IgD-negative memory B cell (primary cell): ENCODE measurements around the gene SHANK2. TPM values are rescaled to one million over a fixed set of nuclear protein-coding genes. Genes with fewer than 3 reads are reported as not detected.

ENCODE experiments used
- H3K27ac Mint-ChIP-seq, 3 donors: one replicate each; pipeline ENCODE4 v1.8.0; 2020 to 2022; ENCODE audit warnings: mild to moderate bottlenecking in 3 of 3, mixed read lengths in 3 of 3, moderate library complexity in 1 of 3
- H3K27me3 Mint-ChIP-seq: one replicate; pipeline ENCODE4 v1.8.0; 2021; ENCODE audit warnings: mixed read lengths
- H3K36me3 Mint-ChIP-seq: one replicate; pipeline ENCODE4 v1.8.0; 2020; ENCODE audit warnings: mild to moderate bottlenecking, mixed read lengths
- H3K4me1 Mint-ChIP-seq, 3 donors: one replicate each; pipeline ENCODE4 v1.8.0; 2020 to 2022; ENCODE audit warnings: mixed read lengths in 3 of 3, mild to moderate bottlenecking in 1 of 3
- H3K4me3 Mint-ChIP-seq, 4 donors: one replicate each; pipeline ENCODE4 v1.8.0; 2020 to 2022; ENCODE audit warnings: mild to moderate bottlenecking in 4 of 4, mixed read lengths in 4 of 4, moderate library complexity in 3 of 4
- H3K9me3 Mint-ChIP-seq, 3 donors: one replicate each; pipeline ENCODE4 v1.8.0; 2020 to 2021; ENCODE audit warnings: mixed read lengths in 3 of 3, mild to moderate bottlenecking in 1 of 3
- polyA plus RNA-seq: library from polyadenylated mRNA; unstranded; fragments of 300-500 nt; fragmentation: Illumina TruSeq; gene quantifications from one replicate; pipeline ENCODE4 v1.2.3, GENCODE V29; 2021

Gene SHANK2
- polyA plus RNA-seq, 1 donor from 2014 or later: not detected

- peaks cover 2 to 8% (median 5%) of the 10 kb centered on the region in 3 donors for H3K9me3 Mint-ChIP-seq
- peak overlapping the region in 1 of 3 donors; percentile 39 for H3K27ac Mint-ChIP-seq
- peaks cover 37% of the 10 kb centered on the region for H3K27me3 Mint-ChIP-seq
- H3K4me1 Mint-ChIP-seq: peaks cover 0 to 7% (median 5%) of the 10 kb centered on the region in 3 donors
- peak overlapping the region in 2 of 4 donors; percentile 32 to 71 for H3K4me3 Mint-ChIP-seq
- H3K36me3 Mint-ChIP-seq: peaks cover 2% of the 10 kb centered on the region
Measured at GRCh38 chr11:71253794-71254193, 1.4 kb upstream of the SHANK2 start.

GRCh38 chr11:71252770-71253730, 673 bp upstream of the SHANK2 start:
- Mint-ChIP-seq H3K27ac (peak overlapping the region in 1 of 3 donors; percentile 39), H3K27me3 (peaks cover 42% of the 10 kb centered on the region), H3K9me3 (peaks cover 0 to 5% (median 0%) of the 10 kb centered on the region in 3 donors), H3K4me1 (peaks cover 0 to 7% (median 5%) of the 10 kb centered on the region in 3 donors), H3K4me3 (peak overlapping the region; percentile 28 to 79 (median 67)), H3K36me3 (peaks cover 2% of the 10 kb centered on the region)

GRCh38 chr11:71251761-71252268, 562 bp downstream of the SHANK2 start:
- Mint-ChIP-seq H3K36me3 (peaks cover 2% of the 10 kb centered on the region), H3K9me3 (peaks cover 0 to 3% (median 0%) of the 10 kb centered on the region in 3 donors), H3K4me3 (peak overlapping the region in 3 of 4 donors; percentile 48 to 82 (median 63)), H3K27ac (no peak overlapping the region), H3K4me1 (peaks cover 0 to 7% (median 5%) of the 10 kb centered on the region in 3 donors), H3K27me3 (peaks cover 47% of the 10 kb centered on the region)

- Mint-ChIP-seq H3K4me3 (peak overlapping the region; percentile 63 to 84 (median 68)), H3K27me3 (peaks cover 47% of the 10 kb centered on the region), H3K36me3 (peaks cover 2% of the 10 kb centered on the region), H3K9me3 (no peaks in the 10 kb centered on the region), H3K27ac (no peak overlapping the region), H3K4me1 (peaks cover 0 to 7% (median 5%) of the 10 kb centered on the region in 3 donors)
Measured at GRCh38 chr11:71251151-71251721, 1.1 kb downstream of the SHANK2 start.

- peaks cover 0 to 7% (median 5%) of the 10 kb centered on the region in 3 donors for H3K4me1 Mint-ChIP-seq
- H3K36me3 Mint-ChIP-seq: peaks cover 2% of the 10 kb centered on the region
- H3K27ac Mint-ChIP-seq: no peak overlapping the region
- H3K27me3 Mint-ChIP-seq: peaks cover 47% of the 10 kb centered on the region
- H3K4me3 Mint-ChIP-seq: peak overlapping the region; percentile 63 to 87 (median 74)
- H3K9me3 Mint-ChIP-seq: no peaks in the 10 kb centered on the region
Measured at GRCh38 chr11:71250523-71251150, 1.7 kb downstream of the SHANK2 start.

- Mint-ChIP-seq H3K27ac (no peak overlapping the region), H3K4me3 (no peak overlapping the region), H3K4me1 (peaks cover 0 to 7% (median 5%) of the 10 kb centered on the region in 3 donors), H3K36me3 (peaks cover 2% of the 10 kb centered on the region), H3K27me3 (peaks cover 53% of the 10 kb centered on the region), H3K9me3 (no peaks in the 10 kb centered on the region)
Measured at GRCh38 chr11:71249301-71249700, 3.1 kb downstream of the SHANK2 start.

GRCh38 chr11:71248656-71249055, 3.7 kb downstream of the SHANK2 start:
- Mint-ChIP-seq H3K9me3 (no peaks in the 10 kb centered on the region), H3K36me3 (peaks cover 2% of the 10 kb centered on the region), H3K4me1 (peaks cover 0 to 7% (median 3%) of the 10 kb centered on the region in 3 donors), H3K27ac (no peak overlapping the region), H3K4me3 (peak overlapping the region in 1 of 4 donors; percentile 78), H3K27me3 (peaks cover 50% of the 10 kb centered on the region)

GRCh38 chr11:71248251-71248570, 4.2 kb downstream of the SHANK2 start:
- Mint-ChIP-seq H3K4me1 (peaks cover 0 to 5% (median 0%) of the 10 kb centered on the region in 3 donors), H3K4me3 (no peak overlapping the region), H3K27me3 (peaks cover 45% of the 10 kb centered on the region), H3K36me3 (peaks cover 2% of the 10 kb centered on the region), H3K27ac (no peak overlapping the region), H3K9me3 (no peaks in the 10 kb centered on the region)

- H3K27ac Mint-ChIP-seq: no peak overlapping the region
- peaks cover 42% of the 10 kb centered on the region for H3K27me3 Mint-ChIP-seq
- H3K36me3 Mint-ChIP-seq: peaks cover 2% of the 10 kb centered on the region
- H3K9me3 Mint-ChIP-seq: no peaks in the 10 kb centered on the region
- peaks cover 0 to 6% (median 0%) of the 10 kb centered on the region in 3 donors for H3K4me1 Mint-ChIP-seq
- H3K4me3 Mint-ChIP-seq: no peak overlapping the region
Measured at GRCh38 chr11:71247551-71248250, 4.7 kb downstream of the SHANK2 start.

- Mint-ChIP-seq H3K36me3 (peaks cover 2% of the 10 kb centered on the region), H3K9me3 (no peaks in the 10 kb centered on the region), H3K4me3 (no peak overlapping the region), H3K27ac (no peak overlapping the region), H3K4me1 (peaks cover 0 to 6% (median 4%) of the 10 kb centered on the region in 3 donors), H3K27me3 (peaks cover 40% of the 10 kb centered on the region)
Measured at GRCh38 chr11:71246559-71246958, 5.8 kb downstream of the SHANK2 start.

GRCh38 chr11:71245601-71246391, 6.6 kb downstream of the SHANK2 start:
- no peak overlapping the region for H3K27ac Mint-ChIP-seq
- peaks cover 3 to 9% (median 4%) of the 10 kb centered on the region in 3 donors for H3K4me1 Mint-ChIP-seq
- H3K36me3 Mint-ChIP-seq: peaks cover 2% of the 10 kb centered on the region
- H3K4me3 Mint-ChIP-seq: no peak overlapping the region
- no peaks in the 10 kb centered on the region for H3K9me3 Mint-ChIP-seq
- peaks cover 42% of the 10 kb centered on the region for H3K27me3 Mint-ChIP-seq

GRCh38 chr11:71244116-71244810, 8.1 kb downstream of the SHANK2 start:
- H3K27me3 Mint-ChIP-seq: peaks cover 36% of the 10 kb centered on the region

GRCh38 chr11:71242391-71242790, 10.0 kb downstream of the SHANK2 start:
- H3K9me3 Mint-ChIP-seq: no peaks in the 10 kb centered on the region
- peaks cover 3 to 6% (median 4%) of the 10 kb centered on the region in 3 donors for H3K4me1 Mint-ChIP-seq
- H3K27ac Mint-ChIP-seq: no peak overlapping the region
- H3K27me3 Mint-ChIP-seq: peaks cover 29% of the 10 kb centered on the region
- H3K4me3 Mint-ChIP-seq: no peak overlapping the region
- H3K36me3 Mint-ChIP-seq: peaks cover 2% of the 10 kb centered on the region

More at GRCh38 chr11:71244116-71244810, 8.1 kb downstream of the SHANK2 start:
- no peak overlapping the region for H3K27ac Mint-ChIP-seq
- no peaks in the 10 kb centered on the region for H3K9me3 Mint-ChIP-seq
- peaks cover 2% of the 10 kb centered on the region for H3K36me3 Mint-ChIP-seq
- H3K4me1 Mint-ChIP-seq: peaks cover 3 to 6% (median 4%) of the 10 kb centered on the region in 3 donors
- H3K4me3 Mint-ChIP-seq: no peak overlapping the region
